Breast epithelium (tissue), 3 donors: ENCODE results near the gene HID1.

Source experiments
- CTCF ChIP-seq, 3 donors: fragments of 450-650 bp; IDR thresholded peaks; one replicate each; pipeline ENCODE4 v1.5.1; 2016 to 2017; ENCODE audit warnings: antibody characterized with exemption in 3 of 3, mild to moderate bottlenecking in 3 of 3, moderate library complexity in 3 of 3
- POLR2A ChIP-seq: fragments of 450-650 bp; IDR thresholded peaks from one replicate; pipeline ENCODE4 v1.6.1; 2016; ENCODE audit warnings: antibody characterized with exemption, mild to moderate bottlenecking, moderate library complexity
- POLR2AphosphoS5 ChIP-seq, 3 donors: sonication (generic); formaldehyde crosslinking; IDR thresholded peaks; one replicate each; pipeline ENCODE4 v1.6.1; 2017; ENCODE audit warnings: antibody characterized with exemption in 3 of 3

DNA sequence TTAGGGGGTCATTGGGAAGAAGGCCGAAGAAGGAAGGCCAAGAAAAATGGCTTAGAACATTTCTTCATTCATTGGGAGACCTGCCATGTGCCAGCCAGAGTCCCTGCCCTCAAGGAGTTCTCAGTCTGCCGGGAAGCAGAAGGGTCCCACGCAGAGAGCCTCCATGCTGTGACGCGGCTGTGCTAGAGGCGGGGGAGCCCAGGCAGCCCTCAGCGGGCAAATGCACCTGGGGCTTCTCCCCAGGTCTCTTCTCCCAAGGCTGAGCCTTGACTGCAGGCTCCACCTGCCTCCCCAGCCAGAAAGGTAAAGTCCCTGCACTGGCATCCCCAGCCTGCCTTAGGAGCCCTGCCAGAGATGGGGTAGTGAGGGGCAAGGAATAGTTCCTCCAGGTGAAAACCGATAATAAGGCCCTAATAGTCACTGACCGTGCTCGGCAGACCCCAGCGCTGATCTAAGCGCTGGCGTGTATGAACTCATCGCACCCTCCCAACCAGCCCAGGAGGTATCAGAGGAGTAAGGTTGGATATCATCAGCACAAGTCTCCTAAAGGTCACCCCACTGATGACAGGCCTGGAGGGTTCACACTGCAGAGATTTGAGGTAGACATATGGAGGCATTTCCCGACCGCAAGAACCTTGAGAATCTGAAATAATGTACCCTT lies 8.9 kb upstream of the HID1 start:
- TF ChIP-seq CTCF (IDR thresholded peaks at IDR 0.05) (no peak), POLR2AphosphoS5 (IDR thresholded peaks at IDR 0.05) (no peak), POLR2A (no peak)
